NT2/D1 (cell line): ENCODE measurements around the gene ZNHIT2.

Experiments
- SUZ12 ChIP-seq: IDR thresholded peaks from 2 replicates; pipeline ENCODE4 v1.6.1; 2011; ENCODE audit not compliant: insufficient read length, insufficient read depth; ENCODE audit errors: extremely low read depth
- YY1 ChIP-seq: IDR thresholded peaks from 2 replicates; pipeline ENCODE4 v1.6.1; 2011; ENCODE audit not compliant: insufficient read length, insufficient read depth
- ZNF274 ChIP-seq: IDR thresholded peaks from 2 replicates; pipeline ENCODE4 v1.6.1; 2011; ENCODE audit warnings: mild to moderate bottlenecking, low read depth, low read length

GRCh38 chr11:65159012-65159411, 41.5 kb upstream of the ZNHIT2 start:
- TF ChIP-seq ZNF274, result no peak
- TF ChIP-seq SUZ12, result no peak
- no peak for TF ChIP-seq YY1
